CD14-positive monocyte (primary cell): ENCODE data around the gene MDN1. TPM values are rescaled to one million over a fixed set of nuclear protein-coding genes. Genes with fewer than 3 reads are reported as not detected.

Source experiments
- DNase-seq, 3 donors: peaks; one replicate each; pipeline ENCODE4 v3.0.0-alpha.2; 2011 to 2022
- H2AFZ ChIP-seq: 2 replicates; pipeline ENCODE4 v1.6.0; 2012; ENCODE audit warnings: mild to moderate bottlenecking, low read depth, low read length, inconsistent platforms; ENCODE audit not compliant: insufficient read depth, poor library complexity, severe bottlenecking
- H3K27ac ChIP-seq, 2 donors: 1 replicate in 1 of 2; 2 replicates in 1 of 2; pipeline ENCODE4 v1.5.1; 2012 to 2013; ENCODE audit warnings: low read length in 2 of 2, control low read depth in 1 of 2, inconsistent platforms in 1 of 2, low read depth in 1 of 2, mild to moderate bottlenecking in 1 of 2
- H3K27me3 ChIP-seq, 2 donors: one replicate each; pipeline versions ENCODE4 v1.6.0 to v1.6.1; 2011 to 2013; ENCODE audit warnings: low read length in 2 of 2; ENCODE audit not compliant: control insufficient read depth in 2 of 2, insufficient read depth in 2 of 2
- H3K36me3 ChIP-seq, 2 donors: replicated peaks in 1 of 2; 1 replicate in 1 of 2; 2 replicates in 1 of 2; pipeline versions ENCODE4 v1.5.1 to v1.6.1; 2012 to 2013; ENCODE audit warnings: low read length in 2 of 2, control low read depth in 1 of 2, inconsistent platforms in 1 of 2, mild to moderate bottlenecking in 1 of 2; ENCODE audit not compliant: insufficient read depth in 2 of 2, control insufficient read depth in 1 of 2
- H3K4me1 ChIP-seq, 2 donors: 1 replicate in 1 of 2; 2 replicates in 1 of 2; pipeline versions ENCODE4 v1.5.1 to v1.6.1; 2012 to 2013; ENCODE audit warnings: low read length in 2 of 2, control low read depth in 1 of 2, inconsistent platforms in 1 of 2, mild to moderate bottlenecking in 1 of 2, moderate library complexity in 1 of 2; ENCODE audit not compliant: insufficient read depth in 2 of 2, control insufficient read depth in 1 of 2
- H3K4me2 ChIP-seq: replicated peaks from 2 replicates; pipeline ENCODE3; 2012; ENCODE audit warnings: low read length, moderate library complexity, mild to moderate bottlenecking; ENCODE audit not compliant: poor library complexity, severe bottlenecking; ENCODE audit errors: extremely low read depth
- H3K4me3 ChIP-seq, 3 experiments: fragments of 200-600 bp in 1 of 3; sonication (generic) in 1 of 3; replicated peaks in 1 of 3; 1 replicate in 2 of 3; 2 replicates in 1 of 3; pipeline ENCODE4 v1.5.1; 2011 to 2013; ENCODE audit warnings: low read length in 3 of 3, mild to moderate bottlenecking in 3 of 3, control low read depth in 2 of 3, low read depth in 2 of 3, inconsistent platforms in 1 of 3, moderate library complexity in 1 of 3
- H3K79me2 ChIP-seq: 2 replicates; pipeline ENCODE4 v1.6.0; 2012; ENCODE audit warnings: mild to moderate bottlenecking, control low read depth, inconsistent platforms, low read length, moderate library complexity; ENCODE audit not compliant: insufficient read depth
- H3K9ac ChIP-seq: 2 replicates; pipeline ENCODE4 v1.6.0; 2017; ENCODE audit warnings: low read length, mild to moderate bottlenecking; ENCODE audit not compliant: insufficient read depth, poor library complexity, severe bottlenecking
- H3K9me3 ChIP-seq, 2 donors: replicated peaks in 1 of 2; 1 replicate in 1 of 2; 2 replicates in 1 of 2; pipeline versions ENCODE4 v1.5.1 to v1.6.1; 2012 to 2013; ENCODE audit warnings: low read length in 2 of 2, control low read depth in 1 of 2; ENCODE audit not compliant: control insufficient read depth in 1 of 2, insufficient read depth in 1 of 2
- H4K20me1 ChIP-seq: 2 replicates; pipeline ENCODE4 v1.6.0; 2012; ENCODE audit warnings: mild to moderate bottlenecking, low read length, control low read depth, moderate library complexity; ENCODE audit not compliant: insufficient read depth
- H3K27ac Mint-ChIP-seq, 7 donors: one replicate each; pipeline ENCODE4 v1.8.0; 2020; ENCODE audit warnings: mild to moderate bottlenecking in 7 of 7, mixed read lengths in 7 of 7, moderate library complexity in 6 of 7, inconsistent platforms in 2 of 7
- H3K27me3 Mint-ChIP-seq, 3 donors: one replicate each; pipeline ENCODE4 v1.8.0; 2021 to 2022; ENCODE audit warnings: low read depth in 3 of 3, mild to moderate bottlenecking in 3 of 3, mixed read lengths in 3 of 3, moderate library complexity in 3 of 3, inconsistent platforms in 1 of 3
- H3K36me3 Mint-ChIP-seq, 2 donors: one replicate each; pipeline ENCODE4 v1.8.0; 2020; ENCODE audit warnings: mixed read lengths in 2 of 2, inconsistent platforms in 1 of 2, mild to moderate bottlenecking in 1 of 2
- H3K4me1 Mint-ChIP-seq: one replicate; pipeline ENCODE4 v1.8.0; 2020; ENCODE audit warnings: mild to moderate bottlenecking, mixed read lengths
- H3K4me3 Mint-ChIP-seq, 2 donors: one replicate each; pipeline ENCODE4 v1.8.0; 2020; ENCODE audit warnings: mild to moderate bottlenecking in 2 of 2, mixed read lengths in 2 of 2, moderate library complexity in 1 of 2
- H3K9me3 Mint-ChIP-seq, 7 donors: one replicate each; pipeline ENCODE4 v1.8.0; 2020 to 2022; ENCODE audit warnings: mixed read lengths in 7 of 7, mild to moderate bottlenecking in 6 of 7, moderate library complexity in 6 of 7, inconsistent platforms in 2 of 7
- WGBS: methylation state at CpG from one replicate; pipeline ENCODE4 v1.1.5; 2013; ENCODE audit warnings: missing lambda C conversion rate; ENCODE audit not compliant: insufficient coverage; 5-methylcytosine and 5-hydroxymethylcytosine counted together
- intact Hi-C, 2 donors: fragments of 100-400 bp; cut with micrococcal nuclease; formaldehyde crosslinking; loops; one replicate each; pipeline versions ENCODE4 v1.15.0 to v1.15.1; 2023
- polyA plus RNA-seq, 3 donors: library from polyadenylated mRNA; depleted of rRNA in 1 of 3; unstranded in 2 of 3; stranded (reverse) in 1 of 3; fragments of 300-500 nt in 2 of 3; fragments of >200 nt in 1 of 3; fragmentation: Illumina TruSeq in 2 of 3; gene quantifications; 1 replicate in 2 of 3; 2 replicates in 1 of 3; pipeline ENCODE4 v1.2.3, GENCODE V29; 2012 to 2021
- TF ChIP-seq, protein P1 (sequence below): fragments of 200-600 bp; IDR thresholded peaks from one replicate; pipeline ENCODE4 v1.8.0; 2022; ENCODE audit warnings: antibody characterized with exemption, mild to moderate bottlenecking

Gene MDN1
- polyA plus RNA-seq, 3 donors, result 0.61 to 6.6 (median 1.8) TPM

DNA sequence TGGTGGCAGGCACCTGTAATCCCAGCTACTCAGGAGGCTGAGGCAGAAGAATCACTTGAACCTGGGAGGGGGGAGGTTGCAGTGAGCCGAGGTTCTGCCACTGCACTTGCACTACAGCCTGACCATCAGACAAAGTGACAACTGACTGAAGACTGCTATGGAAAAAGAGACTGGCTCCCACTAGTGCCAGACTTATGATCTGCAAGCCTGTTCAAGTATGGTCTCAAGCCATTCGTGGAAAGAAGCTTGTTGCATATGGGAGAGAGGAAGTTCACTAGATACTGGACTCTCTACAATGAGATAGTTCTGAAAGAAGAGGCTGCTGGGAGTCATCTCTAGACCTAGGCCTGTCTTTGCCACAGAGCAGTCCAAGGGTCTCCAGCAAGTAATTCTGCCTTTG, 26.7 kb downstream of the MDN1 start:
- peaks cover 18 to 47% of the 10 kb centered on the region in 2 donors for H3K36me3 ChIP-seq
- no peak overlapping the region for H3K4me2 ChIP-seq

DNA sequence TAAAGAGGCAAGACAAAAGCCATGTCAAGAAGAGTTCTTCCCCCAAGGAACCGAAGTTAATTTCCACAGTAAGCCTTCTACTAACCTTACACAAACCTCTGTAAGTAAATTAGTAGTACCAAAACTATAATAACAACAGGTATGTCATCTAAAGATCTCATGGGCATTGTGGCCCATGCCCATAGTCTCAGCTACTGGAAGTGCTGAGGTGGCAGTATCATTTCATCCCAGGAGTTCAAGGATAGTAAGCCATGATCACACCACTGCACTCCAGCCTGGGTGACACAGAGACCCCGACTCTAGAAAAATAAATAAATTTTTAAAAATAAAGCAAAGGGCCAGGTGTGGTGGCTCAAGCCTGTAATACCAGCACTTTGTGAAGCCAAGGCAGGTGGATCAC, 29.2 kb downstream of the MDN1 start:
- no CpG with 5 or more reads among the region's 2 CpGs for WGBS
- no peaks in the 10 kb centered on the region for H4K20me1 ChIP-seq
- no peak for DNase-seq
- H3K9ac ChIP-seq, result no peak overlapping the region
- TF ChIP-seq, protein P1, sequence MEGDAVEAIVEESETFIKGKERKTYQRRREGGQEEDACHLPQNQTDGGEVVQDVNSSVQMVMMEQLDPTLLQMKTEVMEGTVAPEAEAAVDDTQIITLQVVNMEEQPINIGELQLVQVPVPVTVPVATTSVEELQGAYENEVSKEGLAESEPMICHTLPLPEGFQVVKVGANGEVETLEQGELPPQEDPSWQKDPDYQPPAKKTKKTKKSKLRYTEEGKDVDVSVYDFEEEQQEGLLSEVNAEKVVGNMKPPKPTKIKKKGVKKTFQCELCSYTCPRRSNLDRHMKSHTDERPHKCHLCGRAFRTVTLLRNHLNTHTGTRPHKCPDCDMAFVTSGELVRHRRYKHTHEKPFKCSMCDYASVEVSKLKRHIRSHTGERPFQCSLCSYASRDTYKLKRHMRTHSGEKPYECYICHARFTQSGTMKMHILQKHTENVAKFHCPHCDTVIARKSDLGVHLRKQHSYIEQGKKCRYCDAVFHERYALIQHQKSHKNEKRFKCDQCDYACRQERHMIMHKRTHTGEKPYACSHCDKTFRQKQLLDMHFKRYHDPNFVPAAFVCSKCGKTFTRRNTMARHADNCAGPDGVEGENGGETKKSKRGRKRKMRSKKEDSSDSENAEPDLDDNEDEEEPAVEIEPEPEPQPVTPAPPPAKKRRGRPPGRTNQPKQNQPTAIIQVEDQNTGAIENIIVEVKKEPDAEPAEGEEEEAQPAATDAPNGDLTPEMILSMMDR, result no peak
- intact Hi-C loops, result no loop called here
- H3K4me1 ChIP-seq, result peaks cover 0 to 3% of the 10 kb centered on the region in 2 donors
- Mint-ChIP-seq H3K9me3 (no peaks in the 10 kb centered on the region), H3K27ac (no peak overlapping the region), H3K27me3 (peaks cover 0 to 2% (median 0%) of the 10 kb centered on the region in 3 donors), H3K4me3 (no peak overlapping the region), H3K36me3 (peaks cover 61 to 73% of the 10 kb centered on the region in 2 donors), H3K4me1 (peaks cover 11% of the 10 kb centered on the region)
- H3K27me3 ChIP-seq, result no peaks in the 10 kb centered on the region
- peaks cover 33 to 63% of the 10 kb centered on the region in 2 donors for H3K36me3 ChIP-seq
- no peak overlapping the region for H3K27ac ChIP-seq
- no peak overlapping the region for H2AFZ ChIP-seq
- H3K4me2 ChIP-seq, result no peak overlapping the region
- H3K9me3 ChIP-seq, result no peaks in the 10 kb centered on the region
- no peaks in the 10 kb centered on the region for H3K79me2 ChIP-seq
- H3K4me3 ChIP-seq, result no peak overlapping the region

More for the DNA sequence above, 26.7 kb downstream of the MDN1 start:
- Histone ChIP-seq H3K9ac (no peak overlapping the region), H3K27me3 (no peaks in the 10 kb centered on the region), H2AFZ (no peak overlapping the region), H3K4me3 (no peak overlapping the region), H3K79me2 (no peaks in the 10 kb centered on the region), H3K4me1 (peaks cover 0 to 3% of the 10 kb centered on the region in 2 donors), H4K20me1 (no peaks in the 10 kb centered on the region), H3K27ac (no peak overlapping the region), H3K9me3 (no peaks in the 10 kb centered on the region)
- WGBS, result 0% methylated on average over 1 of the region's 2 CpGs
- Mint-ChIP-seq H3K36me3 (peaks cover 53 to 65% of the 10 kb centered on the region in 2 donors), H3K4me1 (peaks cover 11% of the 10 kb centered on the region), H3K4me3 (no peak overlapping the region), H3K27me3 (peaks cover 0 to 2% (median 0%) of the 10 kb centered on the region in 3 donors), H3K27ac (peak overlapping the region in 1 of 7 donors; percentile 66), H3K9me3 (no peaks in the 10 kb centered on the region)
- TF ChIP-seq, protein P1, result peak; percentile 33
- intact Hi-C loops, result no loop called here
- DNase-seq, result peak; percentile 6 to 21 (median 19)
